GM23338 (cell line): ENCODE results near the gene CYP4Z1. TPM values are rescaled to one million over a fixed set of nuclear protein-coding genes. Genes with fewer than 3 reads are reported as not detected.
"Not testable (repeated sequence)": the region's sequence is repeated elsewhere in the genome, so short reads cannot be mapped to it uniquely, and the experiment has no call there.

Experiments used
- ATAC-seq: fragments of 200-7000 bp; cut with Tn5 transposase; 3 replicates; pipeline ENCODE4 v1.9.1; 2020
- DNase-seq: peaks from one replicate; pipeline ENCODE4 v3.0.0-alpha.2; 2015; ENCODE audit warnings: low spot score
- H2AFZ ChIP-seq: fragments of 200-600 bp; sonication (generic); 2 replicates; pipeline ENCODE4 v1.8.0; 2016; ENCODE audit warnings: antibody characterized with exemption, mild to moderate bottlenecking, moderate library complexity
- H3F3A ChIP-seq: fragments of 200-600 bp; sonication (generic); replicated peaks from 2 replicates; pipeline ENCODE4 v1.8.0; 2017; ENCODE audit warnings: antibody characterized with exemption, mixed run types, low read depth
- H3K27ac ChIP-seq: fragments of 200-600 bp; sonication (generic); 2 replicates; pipeline ENCODE4 v1.6.1; 2016; ENCODE audit warnings: low read depth
- H3K27me3 ChIP-seq: fragments of 200-600 bp; sonication (generic); 2 replicates; pipeline ENCODE4 v1.8.0; 2016; ENCODE audit warnings: mild to moderate bottlenecking, mixed run types, moderate library complexity; ENCODE audit not compliant: insufficient read depth
- H3K36me3 ChIP-seq: fragments of 200-600 bp; sonication (generic); 2 replicates; pipeline ENCODE4 v1.8.0; 2016; ENCODE audit warnings: mild to moderate bottlenecking; ENCODE audit not compliant: insufficient read depth
- H3K4me1 ChIP-seq: fragments of 200-600 bp; sonication (generic); 2 replicates; pipeline ENCODE4 v1.8.0; 2016; ENCODE audit warnings: mild to moderate bottlenecking, moderate library complexity; ENCODE audit not compliant: insufficient read depth
- H3K4me2 ChIP-seq: fragments of 200-600 bp; sonication (generic); 2 replicates; pipeline ENCODE4 v1.7.1; 2017; ENCODE audit warnings: mixed run types
- H3K4me3 ChIP-seq: fragments of 200-600 bp; sonication (generic); 2 replicates; pipeline ENCODE4 v1.6.1; 2016; ENCODE audit warnings: mixed run types
- H3K79me2 ChIP-seq: fragments of 200-600 bp; sonication (generic); replicated peaks from 2 replicates; pipeline ENCODE4 v1.8.0; 2017; ENCODE audit warnings: mild to moderate bottlenecking; ENCODE audit not compliant: insufficient read depth
- H3K9me2 ChIP-seq: fragments of 200-600 bp; sonication (generic); 2 replicates; pipeline ENCODE4 v1.8.0; 2017; ENCODE audit not compliant: insufficient read depth
- H4K20me1 ChIP-seq: fragments of 200-600 bp; sonication (generic); replicated peaks from 2 replicates; pipeline ENCODE4 v1.8.0; 2017; ENCODE audit warnings: mild to moderate bottlenecking; ENCODE audit not compliant: insufficient read depth
- H3K27ac Mint-ChIP-seq: 2 replicates; pipeline ENCODE4 v1.8.0; 2020; ENCODE audit warnings: inconsistent platforms, mild to moderate bottlenecking, moderate library complexity, mixed read lengths
- H3K27me3 Mint-ChIP-seq: 3 replicates; pipeline ENCODE4 v1.8.0; 2022; ENCODE audit warnings: low read depth, mild to moderate bottlenecking, moderate library complexity, mixed read lengths, inconsistent platforms; ENCODE audit not compliant: insufficient read depth, poor library complexity
- H3K36me3 Mint-ChIP-seq: 3 replicates; pipeline ENCODE4 v1.8.0; 2021; ENCODE audit warnings: low read depth, mild to moderate bottlenecking, inconsistent platforms, moderate library complexity, mixed read lengths
- H3K4me1 Mint-ChIP-seq: 3 replicates; pipeline ENCODE4 v1.8.0; 2020; ENCODE audit warnings: mild to moderate bottlenecking, inconsistent platforms, mixed read lengths
- H3K4me3 Mint-ChIP-seq: 3 replicates; pipeline ENCODE4 v1.8.0; 2021; ENCODE audit warnings: moderate library complexity, mild to moderate bottlenecking, inconsistent platforms, mixed read lengths
- H3K9me3 Mint-ChIP-seq: 3 replicates; pipeline ENCODE4 v1.8.0; 2020; ENCODE audit warnings: moderate library complexity, mild to moderate bottlenecking, inconsistent platforms, mixed read lengths
- ZNF331 ChIP-seq: fragments of 250-450 bp; sonication (Bioruptor Pico); IDR thresholded peaks from 2 replicates; pipeline ENCODE4 v1.5.0; 2020; ENCODE audit warnings: low read depth, mild to moderate bottlenecking, moderate library complexity
- polyA plus RNA-seq: library from polyadenylated mRNA; unstranded; fragments of >200 nt; fragmentation: Nextera tagmentation; extraction: Ambion mirVana; gene quantifications from 2 replicates; pipeline ENCODE4 v1.2.1, GENCODE V29; 2016
- total RNA-seq: library from RNA; depleted of rRNA; stranded (reverse); fragments of >200 nt; shearing (Covaris generic); gene quantifications from 2 replicates; pipeline ENCODE4 v1.2.3, GENCODE V29; 2014
- TF ChIP-seq, protein P1 (sequence below), 2 experiments: fragments of 200-600 bp in 1 of 2; sonication (generic) in 1 of 2; conservative IDR thresholded peaks; 2 replicates each; pipeline versions ENCODE4 v1.5.1 to v1.6.1; 2016 to 2017; ENCODE audit warnings: antibody characterized with exemption in 2 of 2, low read depth in 2 of 2, mild to moderate bottlenecking in 2 of 2, moderate library complexity in 1 of 2

CYP4Z1 gene
- total and polyA plus RNA-seq, 2 experiments from 2014 or later, result not detected

DNA sequence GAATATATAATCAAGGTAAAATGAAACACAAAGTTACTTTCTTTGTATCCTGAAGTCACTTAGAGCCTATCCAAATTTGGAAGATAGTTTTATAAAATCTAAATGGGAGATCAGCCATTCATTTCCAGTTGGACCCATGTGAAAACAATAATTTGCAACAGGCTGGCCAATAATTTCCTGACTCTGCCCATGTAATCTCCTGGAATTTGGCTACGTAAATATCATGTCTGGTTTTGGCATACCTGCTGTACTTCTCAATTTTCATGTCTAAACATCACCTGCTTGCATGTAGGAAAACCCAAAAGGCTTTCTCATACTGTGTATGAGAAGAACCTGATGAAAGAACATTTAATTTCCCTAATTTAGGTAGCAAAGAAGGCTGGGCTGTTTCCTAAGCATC is 7.7 kb upstream of the CYP4Z1 start:
- no peaks in the 10 kb centered on the region for H4K20me1 ChIP-seq
- no peaks in the 10 kb centered on the region; the same call in 1 of the 2 replicates for H3K9me2 ChIP-seq
- Mint-ChIP-seq H3K4me1 (no peaks in the 10 kb centered on the region), H3K4me3 (no peak overlapping the region), H3K9me3 (peaks cover 14% of the 10 kb centered on the region), H3K27me3 (no peaks in the 10 kb centered on the region), H3K36me3 (no peaks in the 10 kb centered on the region), H3K27ac (no peak overlapping the region)
- DNase-seq (no peak), ATAC-seq (no peak)
- H3K4me1 ChIP-seq, result no peaks in the 10 kb centered on the region
- no peak overlapping the region for H2AFZ ChIP-seq
- H3K36me3 ChIP-seq, result no peaks in the 10 kb centered on the region
- TF ChIP-seq ZNF331, result no peak
- H3K27me3 ChIP-seq, result no peaks in the 10 kb centered on the region
- no peak overlapping the region for H3K4me3 ChIP-seq
- no peaks in the 10 kb centered on the region for H3K79me2 ChIP-seq
- H3K27ac ChIP-seq, result no peak overlapping the region
- H3K4me2 ChIP-seq, result no peak overlapping the region
- no peaks in the 10 kb centered on the region for H3F3A ChIP-seq

DNA sequence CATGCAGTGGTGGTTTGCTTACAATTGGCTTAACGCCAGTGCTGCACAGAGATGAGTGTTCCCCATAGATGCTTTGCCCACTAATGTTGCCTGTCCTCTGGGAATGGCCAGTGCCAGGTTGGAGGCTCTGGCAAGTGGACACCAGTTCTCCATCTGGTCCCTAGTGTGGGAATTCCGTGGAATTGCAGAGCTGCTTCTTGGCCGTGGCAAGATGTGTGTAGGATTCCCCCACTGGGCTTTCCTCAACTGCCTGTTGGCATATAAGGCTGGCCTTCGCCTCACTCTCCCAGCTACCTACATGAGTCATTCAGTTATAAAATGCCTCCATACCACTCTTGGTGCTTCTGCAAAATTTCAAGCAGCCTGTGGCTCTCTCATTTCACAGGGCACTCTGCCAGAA is 2.0 kb downstream of the CYP4Z1 start:
- H3K4me3 ChIP-seq, ATAC-seq, DNase-seq, H3K9me2 ChIP-seq, H3K4me3 Mint-ChIP-seq, H3K79me2 ChIP-seq, H3K36me3 Mint-ChIP-seq, H3K4me1 Mint-ChIP-seq, H3K36me3 ChIP-seq, H4K20me1 ChIP-seq, H3K4me1 ChIP-seq, H3K27ac ChIP-seq, H3K27me3 ChIP-seq, H2AFZ ChIP-seq, H3K27ac Mint-ChIP-seq, H3K27me3 Mint-ChIP-seq, H3K9me3 Mint-ChIP-seq, H3K4me2 ChIP-seq, H3F3A ChIP-seq: not testable (repeated sequence)

DNA sequence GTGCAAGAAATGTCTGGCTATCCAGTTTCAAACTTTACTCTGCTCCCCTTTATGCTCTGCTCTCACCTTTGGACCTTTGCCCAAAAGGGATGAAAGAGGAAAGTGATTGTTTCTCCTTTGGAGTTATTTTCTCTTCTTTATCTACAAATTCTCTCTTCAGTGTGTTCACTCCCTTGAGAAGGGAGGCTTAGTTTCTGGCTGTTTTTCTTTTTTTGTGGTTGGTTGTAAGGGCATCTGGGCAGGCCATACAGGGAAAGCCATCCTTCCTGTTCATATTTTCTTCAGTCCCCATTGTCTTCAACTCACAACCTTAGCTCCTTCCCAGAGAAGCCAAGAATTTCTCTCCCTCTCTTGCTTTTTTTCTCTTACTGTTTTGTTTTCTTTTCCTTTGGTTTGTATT is 2.5 kb downstream of the CYP4Z1 start:
- H3K4me3 ChIP-seq, H4K20me1 ChIP-seq, H3K4me1 ChIP-seq, H3F3A ChIP-seq, H3K79me2 ChIP-seq, H3K27me3 ChIP-seq, H3K27ac ChIP-seq, H3K9me2 ChIP-seq, H3K4me1 Mint-ChIP-seq, H3K36me3 ChIP-seq, H2AFZ ChIP-seq, H3K27ac Mint-ChIP-seq, H3K9me3 Mint-ChIP-seq, H3K4me3 Mint-ChIP-seq, DNase-seq, H3K4me2 ChIP-seq, H3K36me3 Mint-ChIP-seq, H3K27me3 Mint-ChIP-seq, ATAC-seq: not testable (repeated sequence)

DNA sequence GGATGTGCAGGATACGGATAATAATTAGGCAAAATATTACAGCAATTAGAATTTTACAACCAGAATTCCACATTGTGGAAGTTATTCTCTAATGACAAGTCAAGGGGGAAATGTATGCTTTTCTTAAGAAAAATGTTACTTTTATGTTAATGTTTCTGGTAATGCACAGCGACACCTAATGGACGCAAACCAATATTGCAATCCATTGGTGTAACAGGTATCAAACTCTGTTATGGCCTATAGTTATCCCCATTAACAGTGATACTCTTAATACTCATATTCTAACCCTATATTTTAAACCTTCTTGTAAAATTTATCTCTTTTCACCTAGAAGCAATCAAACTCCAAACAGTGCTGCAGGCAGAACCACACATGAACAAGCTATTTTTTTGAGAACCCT is 22.3 kb downstream of the CYP4Z1 start:
- peak; percentile 57 for DNase-seq
- ATAC-seq, H3K36me3 Mint-ChIP-seq: not testable (repeated sequence)

More for the DNA sequence above, 22.3 kb downstream of the CYP4Z1 start:
- H3K4me1 ChIP-seq, H3K4me2 ChIP-seq, H2AFZ ChIP-seq, H3K9me3 Mint-ChIP-seq, H3K4me3 Mint-ChIP-seq, H3K9me2 ChIP-seq, H3K4me3 ChIP-seq, H3K27ac ChIP-seq, H3K27me3 Mint-ChIP-seq, H4K20me1 ChIP-seq, H3F3A ChIP-seq, H3K79me2 ChIP-seq, H3K27ac Mint-ChIP-seq, H3K36me3 ChIP-seq, H3K27me3 ChIP-seq, H3K4me1 Mint-ChIP-seq: not testable (repeated sequence)
- TF ChIP-seq, protein P1, sequence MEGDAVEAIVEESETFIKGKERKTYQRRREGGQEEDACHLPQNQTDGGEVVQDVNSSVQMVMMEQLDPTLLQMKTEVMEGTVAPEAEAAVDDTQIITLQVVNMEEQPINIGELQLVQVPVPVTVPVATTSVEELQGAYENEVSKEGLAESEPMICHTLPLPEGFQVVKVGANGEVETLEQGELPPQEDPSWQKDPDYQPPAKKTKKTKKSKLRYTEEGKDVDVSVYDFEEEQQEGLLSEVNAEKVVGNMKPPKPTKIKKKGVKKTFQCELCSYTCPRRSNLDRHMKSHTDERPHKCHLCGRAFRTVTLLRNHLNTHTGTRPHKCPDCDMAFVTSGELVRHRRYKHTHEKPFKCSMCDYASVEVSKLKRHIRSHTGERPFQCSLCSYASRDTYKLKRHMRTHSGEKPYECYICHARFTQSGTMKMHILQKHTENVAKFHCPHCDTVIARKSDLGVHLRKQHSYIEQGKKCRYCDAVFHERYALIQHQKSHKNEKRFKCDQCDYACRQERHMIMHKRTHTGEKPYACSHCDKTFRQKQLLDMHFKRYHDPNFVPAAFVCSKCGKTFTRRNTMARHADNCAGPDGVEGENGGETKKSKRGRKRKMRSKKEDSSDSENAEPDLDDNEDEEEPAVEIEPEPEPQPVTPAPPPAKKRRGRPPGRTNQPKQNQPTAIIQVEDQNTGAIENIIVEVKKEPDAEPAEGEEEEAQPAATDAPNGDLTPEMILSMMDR (conservative IDR thresholded peaks at IDR 0.05; ENCODE audit: low read depth in 2 of 2), result peak; percentile 60 to 65
